HepG2 (cell line): ENCODE measurements around the gene PALM3. TPM values are rescaled to one million over a fixed set of nuclear protein-coding genes. Genes with fewer than 3 reads are reported as not detected.

Experiments
- ATF7-NPFF ChIP-seq: sonication (generic); formaldehyde crosslinking; IDR thresholded peaks from 2 replicates; pipeline ENCODE4 v1.8.1; 2023; ENCODE audit warnings: mild to moderate bottlenecking, low read depth, missing genetic modification reagents, moderate library complexity
- CBX1 ChIP-seq: IDR thresholded peaks from one replicate; pipeline ENCODE4 v1.6.1; 2016; ENCODE audit warnings: antibody characterized with exemption, low read depth
- FOXO1 ChIP-seq: sonication (generic); formaldehyde crosslinking; IDR thresholded peaks from 2 replicates; pipeline ENCODE4 v1.4.0; 2020; ENCODE audit warnings: missing genetic modification reagents
- HHEX ChIP-seq: IDR thresholded peaks from 2 replicates; pipeline ENCODE4 v1.6.1; 2016; ENCODE audit warnings: control low read depth
- HNRNPLL ChIP-seq: fragments of 200-400 bp; formaldehyde crosslinking; IDR thresholded peaks from 2 replicates; pipeline ENCODE4 v1.6.1; 2017; ENCODE audit warnings: mild to moderate bottlenecking, low read depth, low read length; ENCODE audit not compliant: poor library complexity, severe bottlenecking
- IKZF5 ChIP-seq: IDR thresholded peaks from 2 replicates; pipeline ENCODE4 v1.6.1; 2018; ENCODE audit warnings: missing genetic modification reagents, mild to moderate bottlenecking, missing compliant biosample characterization
- KLF16 ChIP-seq, 2 experiments: sonication (generic) in 1 of 2; formaldehyde crosslinking in 1 of 2; IDR thresholded peaks; 2 replicates each; pipeline versions ENCODE4 v1.6.1 to v1.8.0; 2016 to 2023; ENCODE audit warnings: missing genetic modification reagents in 2 of 2, missing compliant biosample characterization in 1 of 2
- PRPF4 ChIP-seq: fragments of 200-400 bp; formaldehyde crosslinking; IDR thresholded peaks from 2 replicates; pipeline ENCODE4 v1.6.1; 2016; ENCODE audit warnings: low read length, low read depth; ENCODE audit not compliant: poor library complexity, severe bottlenecking
- SNRNP70 ChIP-seq: fragments of 200-400 bp; formaldehyde crosslinking; IDR thresholded peaks from 2 replicates; pipeline ENCODE4 v1.6.1; 2017; ENCODE audit warnings: mild to moderate bottlenecking, low read depth, low read length, moderate library complexity
- ZFP62 ChIP-seq: sonication (generic); formaldehyde crosslinking; IDR thresholded peaks from 2 replicates; pipeline ENCODE4 v1.4.0; 2020; ENCODE audit warnings: missing genetic modification reagents
- ZNF607 ChIP-seq: sonication (generic); formaldehyde crosslinking; IDR thresholded peaks from 2 replicates; pipeline ENCODE4 v1.5.1; 2020; ENCODE audit warnings: missing genetic modification reagents, mild to moderate bottlenecking, borderline replicate concordance
- ZNF7 ChIP-seq: IDR thresholded peaks from 2 replicates; pipeline ENCODE4 v1.6.1; 2016; ENCODE audit warnings: missing biosample characterization, missing genetic modification reagents
- polyA plus RNA-seq, 8 experiments: library from polyadenylated mRNA; depleted of rRNA in 3 of 8; stranded (reverse) in 7 of 8; unstranded in 1 of 8; fragments of >200 nt; fragmentation: Illumina TruSeq in 4 of 8; extraction: Trizol in 4 of 8; gene quantifications; 2 replicates each; pipeline versions ENCODE4 v1.2.1 to v1.2.3, GENCODE V29; 2011 to 2016; ENCODE audit warnings: low read depth in 4 of 8, missing spikeins in 1 of 8, mixed read lengths in 1 of 8; ENCODE audit not compliant: insufficient read depth in 1 of 8
- total RNA-seq, 5 experiments: library from RNA; depleted of rRNA; stranded (reverse); fragments of >200 nt; fragmentation: Illumina TruSeq; extraction: Trizol; gene quantifications; 2 replicates each; pipeline ENCODE4 v1.2.3, GENCODE V29; 2016; ENCODE audit warnings: low read depth in 1 of 5
- TF ChIP-seq, protein P1 (sequence below): sonication (generic); formaldehyde crosslinking; IDR thresholded peaks from 2 replicates; pipeline ENCODE4 v1.5.0; 2020; ENCODE audit warnings: mild to moderate bottlenecking, missing genetic modification reagents, borderline replicate concordance
- TF ChIP-seq, protein P2 (sequence below): sonication (generic); formaldehyde crosslinking; IDR thresholded peaks from 2 replicates; pipeline ENCODE4 v1.4.0; 2020; ENCODE audit warnings: mild to moderate bottlenecking, missing genetic modification reagents
- TF ChIP-seq, protein P3 (sequence below): sonication (generic); formaldehyde crosslinking; IDR thresholded peaks from 2 replicates; pipeline ENCODE4 v1.5.0; 2020; ENCODE audit warnings: missing genetic modification reagents, mild to moderate bottlenecking, borderline replicate concordance

PALM3 gene
- total and polyA plus RNA-seq, 2 of the 13 experiments (the other 11 are each of a cell fraction or from before 2014, with no cell fraction given) = 0.79 to 2.4 TPM

DNA sequence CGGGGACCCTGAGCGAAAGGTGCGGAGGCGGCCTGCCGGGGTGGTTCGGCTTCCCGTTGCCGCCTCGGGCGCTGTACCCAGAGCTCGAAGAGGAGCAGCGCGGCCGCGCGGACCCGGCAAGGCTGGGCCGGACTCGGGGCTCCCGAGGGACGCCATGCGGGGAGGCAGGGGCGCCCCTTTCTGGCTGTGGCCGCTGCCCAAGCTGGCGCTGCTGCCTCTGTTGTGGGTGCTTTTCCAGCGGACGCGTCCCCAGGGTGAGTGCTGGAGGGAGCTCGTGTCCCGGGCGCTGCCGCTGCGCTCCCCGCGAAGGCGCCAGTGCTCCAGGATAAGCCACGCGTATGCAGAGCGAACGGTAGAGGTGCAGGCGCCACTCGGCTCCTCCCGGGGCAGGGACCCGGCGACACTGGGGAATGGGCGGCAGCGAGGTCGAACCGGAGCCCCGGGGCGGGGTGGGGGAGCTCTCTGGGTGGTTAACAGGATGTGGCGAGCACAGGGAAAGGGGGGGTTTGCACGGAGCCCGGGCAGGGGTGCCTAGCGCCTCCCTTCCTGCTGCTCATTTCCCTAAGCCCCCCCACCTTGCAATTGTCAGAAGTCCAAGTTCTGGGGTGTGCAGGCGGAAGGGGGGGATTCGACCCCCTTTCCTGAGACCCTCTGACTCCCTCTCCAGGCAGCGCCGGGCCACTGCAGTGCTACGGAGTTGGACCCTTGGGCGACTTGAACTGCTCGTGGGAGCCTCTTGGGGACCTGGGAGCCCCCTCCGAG is 30.0 kb downstream of the PALM3 start, which contains the start of gene IL27RA (continued):
- TF ChIP-seq ATF7-NPFF (CRISPR knock-in tag) (peak; percentile 31; the same call in 1 of the 2 replicates), ZNF7 (CRISPR knock-in tag) (no peak), SNRNP70 (no peak), FOXO1 (CRISPR knock-in tag) (peak; percentile 11; the same call in 1 of the 2 replicates), HNRNPLL (peak; percentile 60), HHEX (no peak), IKZF5 (CRISPR knock-in tag) (peak; percentile 42; the same call in 1 of the 2 replicates), ZNF607 (CRISPR knock-in tag) (peak; percentile 71; the same call in 1 of the 2 replicates), ZFP62 (CRISPR knock-in tag) (no peak), PRPF4 (no peak), CBX1 (no peak), KLF16 (CRISPR knock-in tag; IDR thresholded peaks at IDR 0.05) (no peak; a peak in 1 of 4 replicates)
- TF ChIP-seq, protein P1, sequence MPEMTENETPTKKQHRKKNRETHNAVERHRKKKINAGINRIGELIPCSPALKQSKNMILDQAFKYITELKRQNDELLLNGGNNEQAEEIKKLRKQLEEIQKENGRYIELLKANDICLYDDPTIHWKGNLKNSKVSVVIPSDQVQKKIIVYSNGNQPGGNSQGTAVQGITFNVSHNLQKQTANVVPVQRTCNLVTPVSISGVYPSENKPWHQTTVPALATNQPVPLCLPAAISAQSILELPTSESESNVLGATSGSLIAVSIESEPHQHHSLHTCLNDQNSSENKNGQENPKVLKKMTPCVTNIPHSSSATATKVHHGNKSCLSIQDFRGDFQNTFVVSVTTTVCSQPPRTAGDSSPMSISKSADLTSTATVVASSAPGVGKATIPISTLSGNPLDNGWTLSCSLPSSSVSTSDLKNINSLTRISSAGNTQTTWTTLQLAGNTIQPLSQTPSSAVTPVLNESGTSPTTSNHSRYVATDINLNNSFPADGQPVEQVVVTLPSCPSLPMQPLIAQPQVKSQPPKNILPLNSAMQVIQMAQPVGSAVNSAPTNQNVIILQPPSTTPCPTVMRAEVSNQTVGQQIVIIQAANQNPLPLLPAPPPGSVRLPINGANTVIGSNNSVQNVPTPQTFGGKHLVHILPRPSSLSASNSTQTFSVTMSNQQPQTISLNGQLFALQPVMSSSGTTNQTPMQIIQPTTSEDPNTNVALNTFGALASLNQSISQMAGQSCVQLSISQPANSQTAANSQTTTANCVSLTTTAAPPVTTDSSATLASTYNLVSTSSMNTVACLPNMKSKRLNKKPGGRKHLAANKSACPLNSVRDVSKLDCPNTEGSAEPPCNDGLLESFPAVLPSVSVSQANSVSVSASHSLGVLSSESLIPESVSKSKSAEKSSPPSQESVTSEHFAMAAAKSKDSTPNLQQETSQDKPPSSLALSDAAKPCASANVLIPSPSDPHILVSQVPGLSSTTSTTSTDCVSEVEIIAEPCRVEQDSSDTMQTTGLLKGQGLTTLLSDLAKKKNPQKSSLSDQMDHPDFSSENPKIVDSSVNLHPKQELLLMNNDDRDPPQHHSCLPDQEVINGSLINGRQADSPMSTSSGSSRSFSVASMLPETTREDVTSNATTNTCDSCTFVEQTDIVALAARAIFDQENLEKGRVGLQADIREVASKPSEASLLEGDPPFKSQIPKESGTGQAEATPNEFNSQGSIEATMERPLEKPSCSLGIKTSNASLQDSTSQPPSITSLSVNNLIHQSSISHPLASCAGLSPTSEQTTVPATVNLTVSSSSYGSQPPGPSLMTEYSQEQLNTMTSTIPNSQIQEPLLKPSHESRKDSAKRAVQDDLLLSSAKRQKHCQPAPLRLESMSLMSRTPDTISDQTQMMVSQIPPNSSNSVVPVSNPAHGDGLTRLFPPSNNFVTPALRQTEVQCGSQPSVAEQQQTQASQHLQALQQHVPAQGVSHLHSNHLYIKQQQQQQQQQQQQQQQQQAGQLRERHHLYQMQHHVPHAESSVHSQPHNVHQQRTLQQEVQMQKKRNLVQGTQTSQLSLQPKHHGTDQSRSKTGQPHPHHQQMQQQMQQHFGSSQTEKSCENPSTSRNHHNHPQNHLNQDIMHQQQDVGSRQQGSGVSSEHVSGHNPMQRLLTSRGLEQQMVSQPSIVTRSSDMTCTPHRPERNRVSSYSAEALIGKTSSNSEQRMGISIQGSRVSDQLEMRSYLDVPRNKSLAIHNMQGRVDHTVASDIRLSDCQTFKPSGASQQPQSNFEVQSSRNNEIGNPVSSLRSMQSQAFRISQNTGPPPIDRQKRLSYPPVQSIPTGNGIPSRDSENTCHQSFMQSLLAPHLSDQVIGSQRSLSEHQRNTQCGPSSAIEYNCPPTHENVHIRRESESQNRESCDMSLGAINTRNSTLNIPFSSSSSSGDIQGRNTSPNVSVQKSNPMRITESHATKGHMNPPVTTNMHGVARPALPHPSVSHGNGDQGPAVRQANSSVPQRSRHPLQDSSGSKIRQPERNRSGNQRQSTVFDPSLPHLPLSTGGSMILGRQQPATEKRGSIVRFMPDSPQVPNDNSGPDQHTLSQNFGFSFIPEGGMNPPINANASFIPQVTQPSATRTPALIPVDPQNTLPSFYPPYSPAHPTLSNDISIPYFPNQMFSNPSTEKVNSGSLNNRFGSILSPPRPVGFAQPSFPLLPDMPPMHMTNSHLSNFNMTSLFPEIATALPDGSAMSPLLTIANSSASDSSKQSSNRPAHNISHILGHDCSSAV (CRISPR knock-in tag) = no peak
- TF ChIP-seq, protein P2, sequence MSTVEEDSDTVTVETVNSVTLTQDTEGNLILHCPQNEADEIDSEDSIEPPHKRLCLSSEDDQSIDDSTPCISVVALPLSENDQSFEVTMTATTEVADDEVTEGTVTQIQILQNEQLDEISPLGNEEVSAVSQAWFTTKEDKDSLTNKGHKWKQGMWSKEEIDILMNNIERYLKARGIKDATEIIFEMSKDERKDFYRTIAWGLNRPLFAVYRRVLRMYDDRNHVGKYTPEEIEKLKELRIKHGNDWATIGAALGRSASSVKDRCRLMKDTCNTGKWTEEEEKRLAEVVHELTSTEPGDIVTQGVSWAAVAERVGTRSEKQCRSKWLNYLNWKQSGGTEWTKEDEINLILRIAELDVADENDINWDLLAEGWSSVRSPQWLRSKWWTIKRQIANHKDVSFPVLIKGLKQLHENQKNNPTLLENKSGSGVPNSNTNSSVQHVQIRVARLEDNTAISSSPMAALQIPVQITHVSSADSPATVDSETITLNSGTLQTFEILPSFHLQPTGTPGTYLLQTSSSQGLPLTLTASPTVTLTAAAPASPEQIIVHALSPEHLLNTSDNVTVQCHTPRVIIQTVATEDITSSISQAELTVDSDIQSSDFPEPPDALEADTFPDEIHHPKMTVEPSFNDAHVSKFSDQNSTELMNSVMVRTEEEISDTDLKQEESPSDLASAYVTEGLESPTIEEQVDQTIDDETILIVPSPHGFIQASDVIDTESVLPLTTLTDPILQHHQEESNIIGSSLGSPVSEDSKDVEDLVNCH = no peak
- TF ChIP-seq, protein P3, sequence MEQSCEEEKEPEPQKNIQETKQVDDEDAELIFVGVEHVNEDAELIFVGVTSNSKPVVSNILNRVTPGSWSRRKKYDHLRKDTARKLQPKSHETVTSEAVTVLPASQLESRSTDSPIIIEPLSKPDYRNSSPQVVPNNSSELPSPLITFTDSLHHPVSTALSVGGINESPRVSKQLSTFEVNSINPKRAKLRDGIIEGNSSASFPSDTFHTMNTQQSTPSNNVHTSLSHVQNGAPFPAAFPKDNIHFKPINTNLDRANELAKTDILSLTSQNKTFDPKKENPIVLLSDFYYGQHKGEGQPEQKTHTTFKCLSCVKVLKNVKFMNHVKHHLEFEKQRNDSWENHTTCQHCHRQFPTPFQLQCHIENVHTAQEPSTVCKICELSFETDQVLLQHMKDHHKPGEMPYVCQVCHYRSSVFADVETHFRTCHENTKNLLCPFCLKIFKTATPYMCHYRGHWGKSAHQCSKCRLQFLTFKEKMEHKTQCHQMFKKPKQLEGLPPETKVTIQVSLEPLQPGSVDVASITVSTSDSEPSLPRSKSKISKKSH (CRISPR knock-in tag) = peak; percentile 68; the same call in 1 of the 2 replicates
